OCI-LY7 (cell line): ENCODE measurements around the gene PRKACG.

Source experiments
- EZH2phosphoT487 ChIP-seq: fragments of 200-600 bp; sonication (generic); IDR thresholded peaks from 2 replicates; pipeline ENCODE4 v1.6.1; 2018; ENCODE audit warnings: low read depth, borderline replicate concordance, mild to moderate bottlenecking, mixed run types, antibody characterized with exemption, low read length, moderate library complexity, mixed read lengths
- TF ChIP-seq, protein P1 (sequence below): fragments of 200-600 bp; sonication (generic); conservative IDR thresholded peaks from 2 replicates; pipeline ENCODE4 v1.5.1; 2014; ENCODE audit warnings: mild to moderate bottlenecking, antibody characterized with exemption, low read length, moderate library complexity, mixed read lengths

GRCh38 chr9:68974901-68975300, 39.0 kb downstream of the PRKACG start:
- TF ChIP-seq, protein P1, sequence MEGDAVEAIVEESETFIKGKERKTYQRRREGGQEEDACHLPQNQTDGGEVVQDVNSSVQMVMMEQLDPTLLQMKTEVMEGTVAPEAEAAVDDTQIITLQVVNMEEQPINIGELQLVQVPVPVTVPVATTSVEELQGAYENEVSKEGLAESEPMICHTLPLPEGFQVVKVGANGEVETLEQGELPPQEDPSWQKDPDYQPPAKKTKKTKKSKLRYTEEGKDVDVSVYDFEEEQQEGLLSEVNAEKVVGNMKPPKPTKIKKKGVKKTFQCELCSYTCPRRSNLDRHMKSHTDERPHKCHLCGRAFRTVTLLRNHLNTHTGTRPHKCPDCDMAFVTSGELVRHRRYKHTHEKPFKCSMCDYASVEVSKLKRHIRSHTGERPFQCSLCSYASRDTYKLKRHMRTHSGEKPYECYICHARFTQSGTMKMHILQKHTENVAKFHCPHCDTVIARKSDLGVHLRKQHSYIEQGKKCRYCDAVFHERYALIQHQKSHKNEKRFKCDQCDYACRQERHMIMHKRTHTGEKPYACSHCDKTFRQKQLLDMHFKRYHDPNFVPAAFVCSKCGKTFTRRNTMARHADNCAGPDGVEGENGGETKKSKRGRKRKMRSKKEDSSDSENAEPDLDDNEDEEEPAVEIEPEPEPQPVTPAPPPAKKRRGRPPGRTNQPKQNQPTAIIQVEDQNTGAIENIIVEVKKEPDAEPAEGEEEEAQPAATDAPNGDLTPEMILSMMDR: no peak
- no peak for TF ChIP-seq EZH2phosphoT487
